ENCODE measurements around the gene BCL2L15. TPM values are rescaled to one million over a fixed set of nuclear protein-coding genes. Genes with fewer than 3 reads are reported as not detected.

Gene BCL2L15
- total and polyA plus RNA-seq, 4 donors: 0.04 to 0.70 (median 0.11) TPM

- Histone ChIP-seq H3K27me3 (ENCODE audit: control insufficient read depth in 4 of 4, insufficient read depth in 4 of 4, low read length in 3 of 4) (no peaks in the 10 kb centered on the region), H3K9me3 (ENCODE audit: control insufficient read depth in 4 of 4, low read length in 3 of 4) (no peaks in the 10 kb centered on the region), H3K4me3 (ENCODE audit: low read depth in 1 of 3, low read length in 3 of 3) (no peak overlapping the region), H3K4me1 (ENCODE audit: control insufficient read depth in 4 of 4, insufficient read depth in 4 of 4, low read length in 3 of 4) (no peaks in the 10 kb centered on the region), H3K36me3 (ENCODE audit: control insufficient read depth in 4 of 4, insufficient read depth in 3 of 4, low read depth in 1 of 4, low read length in 3 of 4) (no peaks in the 10 kb centered on the region), H3K9ac (ENCODE audit: low read depth in 1 of 2, low read length in 2 of 2) (no peak overlapping the region), H3K27ac (ENCODE audit: low read depth in 1 of 2, low read length in 2 of 2) (no peak overlapping the region)
- no peak for DNase-seq (ENCODE audit: low spot score)
- WGBS: 70% methylated on average over 1 of the region's 1 CpG
- TF ChIP-seq YY1 (IDR thresholded peaks at IDR 0.05): no peak
- no peak for TF ChIP-seq HNF4A (conservative IDR thresholded peaks at IDR 0.05)
- no peak for TF ChIP-seq RAD21 (IDR thresholded peaks at IDR 0.05)
- no peak for TF ChIP-seq TAF1 (conservative IDR thresholded peaks at IDR 0.05)
- TF ChIP-seq, protein P1, sequence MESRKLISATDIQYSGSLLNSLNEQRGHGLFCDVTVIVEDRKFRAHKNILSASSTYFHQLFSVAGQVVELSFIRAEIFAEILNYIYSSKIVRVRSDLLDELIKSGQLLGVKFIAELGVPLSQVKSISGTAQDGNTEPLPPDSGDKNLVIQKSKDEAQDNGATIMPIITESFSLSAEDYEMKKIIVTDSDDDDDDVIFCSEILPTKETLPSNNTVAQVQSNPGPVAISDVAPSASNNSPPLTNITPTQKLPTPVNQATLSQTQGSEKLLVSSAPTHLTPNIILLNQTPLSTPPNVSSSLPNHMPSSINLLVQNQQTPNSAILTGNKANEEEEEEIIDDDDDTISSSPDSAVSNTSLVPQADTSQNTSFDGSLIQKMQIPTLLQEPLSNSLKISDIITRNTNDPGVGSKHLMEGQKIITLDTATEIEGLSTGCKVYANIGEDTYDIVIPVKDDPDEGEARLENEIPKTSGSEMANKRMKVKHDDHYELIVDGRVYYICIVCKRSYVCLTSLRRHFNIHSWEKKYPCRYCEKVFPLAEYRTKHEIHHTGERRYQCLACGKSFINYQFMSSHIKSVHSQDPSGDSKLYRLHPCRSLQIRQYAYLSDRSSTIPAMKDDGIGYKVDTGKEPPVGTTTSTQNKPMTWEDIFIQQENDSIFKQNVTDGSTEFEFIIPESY (IDR thresholded peaks at IDR 0.05): no peak
- no peak for TF ChIP-seq FOXA2 (IDR thresholded peaks at IDR 0.05)
- no peak for TF ChIP-seq GABPA (IDR thresholded peaks at IDR 0.05 in 1 of 2, conservative IDR thresholded peaks at IDR 0.05 in 1 of 2)
- no peak for TF ChIP-seq NR2F2 (IDR thresholded peaks at IDR 0.05)
- TF ChIP-seq CTCF (IDR thresholded peaks at IDR 0.05; ENCODE audit: low read depth, low read length, missing input control): no peak
- no peak for TF ChIP-seq HNF4G (IDR thresholded peaks at IDR 0.05)
- TF ChIP-seq, protein P2, sequence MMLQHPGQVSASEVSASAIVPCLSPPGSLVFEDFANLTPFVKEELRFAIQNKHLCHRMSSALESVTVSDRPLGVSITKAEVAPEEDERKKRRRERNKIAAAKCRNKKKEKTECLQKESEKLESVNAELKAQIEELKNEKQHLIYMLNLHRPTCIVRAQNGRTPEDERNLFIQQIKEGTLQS (IDR thresholded peaks at IDR 0.05): no peak
- no peak for TF ChIP-seq EGR1 (IDR thresholded peaks at IDR 0.05; ENCODE audit: low read depth in 2 of 2)
- no peak for TF ChIP-seq REST (IDR thresholded peaks at IDR 0.05)
These were observed 13.1 kb downstream of the BCL2L15 start for GRCh38 chr1:113874012-113874879.

Data from liver (tissue), 9 donors.